Bone marrow (tissue), 2 donors: ENCODE measurements around the gene SLC12A5.

Experiments used
- DNase-seq, 2 donors: peaks; one replicate each; lab custom pipeline; 2025; lab: John Stamatoyannopoulos, UW

SLC12A5 gene

DNA sequence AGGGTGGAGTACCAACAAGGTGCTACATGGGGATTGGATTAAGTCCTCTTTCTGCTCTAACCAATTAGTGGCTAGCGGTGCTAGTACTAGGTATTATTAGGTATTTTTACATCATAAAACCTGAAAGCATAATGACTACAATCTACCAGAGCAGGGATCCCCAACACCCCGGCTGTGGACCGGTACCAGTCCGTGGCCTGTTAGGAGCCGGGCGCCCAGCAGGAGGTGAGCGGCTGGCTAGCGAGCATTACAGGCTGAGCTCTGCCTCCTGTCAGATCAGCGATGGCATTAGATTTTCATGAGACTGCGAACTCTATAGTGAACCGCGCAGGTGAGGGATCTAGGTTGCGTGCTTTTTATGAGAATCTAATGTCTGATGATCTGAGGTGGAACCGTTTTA is 80.0 kb downstream of the SLC12A5 start:
- DNase-seq, result no peak
